HG03135 (cell line): ENCODE results near the gene ARHGEF16.

Source experiments
- ATAC-seq: cut with Tn5 transposase; IDR thresholded peaks from one replicate; pipeline ENCODE4 v1.9.1; 2021; ENCODE audit warnings: mild to moderate bottlenecking, moderate library complexity; ENCODE audit not compliant: unreplicated experiment

ARHGEF16 gene

GRCh38 chr1:3420218-3420951 is 34.1 kb upstream of the ARHGEF16 start:
- no peak for ATAC-seq

GRCh38 chr1:3422638-3423037 is 31.8 kb upstream of the ARHGEF16 start:
- ATAC-seq, result no peak

- ATAC-seq, result no peak
Observed at GRCh38 chr1:3423245-3423829, 31.1 kb upstream of the ARHGEF16 start.

- no peak for ATAC-seq
Observed at GRCh38 chr1:3423896-3424611, 30.4 kb upstream of the ARHGEF16 start.

GRCh38 chr1:3425486-3426215 is 28.8 kb upstream of the ARHGEF16 start:
- ATAC-seq, result no peak

- ATAC-seq, result no peak
Observed at GRCh38 chr1:3426956-3427535, 27.4 kb upstream of the ARHGEF16 start.

- ATAC-seq, result no peak
Observed at GRCh38 chr1:3427711-3428704, 26.5 kb upstream of the ARHGEF16 start.

GRCh38 chr1:3428899-3429298 is 25.6 kb upstream of the ARHGEF16 start:
- no peak for ATAC-seq

GRCh38 chr1:3429320-3429719 is 25.1 kb upstream of the ARHGEF16 start:
- no peak for ATAC-seq

GRCh38 chr1:3429766-3430165 is 24.7 kb upstream of the ARHGEF16 start:
- ATAC-seq, result no peak

- no peak for ATAC-seq
Observed at GRCh38 chr1:3430406-3430805, 24.1 kb upstream of the ARHGEF16 start.

GRCh38 chr1:3430820-3431219 is 23.6 kb upstream of the ARHGEF16 start:
- ATAC-seq, result no peak

- ATAC-seq, result no peak
Observed at GRCh38 chr1:3431266-3431665, 23.2 kb upstream of the ARHGEF16 start.

GRCh38 chr1:3431686-3432085 is 22.8 kb upstream of the ARHGEF16 start:
- ATAC-seq, result no peak

- no peak for ATAC-seq
Observed at GRCh38 chr1:3432306-3432705, 22.2 kb upstream of the ARHGEF16 start.

- ATAC-seq, result no peak
Observed at GRCh38 chr1:3433076-3433475, 21.4 kb upstream of the ARHGEF16 start.

- ATAC-seq, result no peak
Observed at GRCh38 chr1:3433596-3434320, 20.7 kb upstream of the ARHGEF16 start.

GRCh38 chr1:3434406-3435110 is 19.9 kb upstream of the ARHGEF16 start:
- ATAC-seq, result no peak

- ATAC-seq, result no peak
Observed at GRCh38 chr1:3435666-3436065, 18.8 kb upstream of the ARHGEF16 start.
